ENCODE results near the gene FNDC10.
"Not testable (repeated sequence)": the region's sequence is repeated elsewhere in the genome, so short reads cannot be mapped to it uniquely, and the experiment has no call there.

FNDC10 gene

DNA sequence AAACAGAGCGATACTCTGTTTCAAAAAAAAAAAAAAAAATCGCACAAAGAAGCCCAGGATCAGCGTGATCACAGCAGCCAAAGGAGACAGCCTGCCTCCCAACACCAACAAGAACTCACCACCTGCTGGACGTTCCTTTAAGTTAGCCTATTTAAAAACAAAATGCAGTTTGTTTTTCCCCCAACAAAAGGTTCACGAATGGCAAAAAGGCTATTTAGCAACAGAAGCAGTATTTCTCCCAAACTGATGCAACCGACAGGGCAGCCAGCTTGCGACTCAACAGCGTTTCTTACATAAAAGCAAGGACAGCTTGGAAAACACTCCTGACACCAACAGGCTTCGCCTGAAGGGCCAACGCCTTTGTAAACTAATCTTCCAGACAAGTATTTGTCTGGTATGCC is 32.0 kb downstream of the FNDC10 start:
- no peak for DNase-seq (ENCODE audit: low read depth in 2 of 2)

GRCh38 chr1:1567152-1567875 is 32.6 kb downstream of the FNDC10 start:
- DNase-seq (ENCODE audit: low read depth in 2 of 2) = no peak

GRCh38 chr1:1565340-1565739 is 34.6 kb downstream of the FNDC10 start:
- no peak for DNase-seq (ENCODE audit: low read depth in 2 of 2)

DNA sequence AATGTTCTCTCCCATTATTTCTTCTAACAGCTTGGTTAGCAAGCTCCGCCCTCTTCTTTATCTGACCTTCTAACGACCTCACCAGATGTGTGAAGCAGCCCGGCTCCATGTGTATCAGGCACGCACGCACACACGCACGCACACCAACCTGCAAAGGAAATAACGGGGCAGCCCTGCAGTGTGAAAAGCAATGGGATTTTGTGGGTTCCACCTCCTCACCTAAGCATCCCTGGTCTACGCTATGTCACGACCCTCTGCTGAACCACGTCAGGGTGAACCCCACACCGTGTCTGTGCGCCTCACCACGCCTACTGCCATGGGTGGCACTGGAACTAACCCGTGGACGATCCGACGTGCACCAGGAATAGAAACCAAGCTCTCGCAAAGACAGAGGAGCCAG is 35.7 kb downstream of the FNDC10 start:
- no peak for DNase-seq (ENCODE audit: low read depth in 2 of 2)

DNA sequence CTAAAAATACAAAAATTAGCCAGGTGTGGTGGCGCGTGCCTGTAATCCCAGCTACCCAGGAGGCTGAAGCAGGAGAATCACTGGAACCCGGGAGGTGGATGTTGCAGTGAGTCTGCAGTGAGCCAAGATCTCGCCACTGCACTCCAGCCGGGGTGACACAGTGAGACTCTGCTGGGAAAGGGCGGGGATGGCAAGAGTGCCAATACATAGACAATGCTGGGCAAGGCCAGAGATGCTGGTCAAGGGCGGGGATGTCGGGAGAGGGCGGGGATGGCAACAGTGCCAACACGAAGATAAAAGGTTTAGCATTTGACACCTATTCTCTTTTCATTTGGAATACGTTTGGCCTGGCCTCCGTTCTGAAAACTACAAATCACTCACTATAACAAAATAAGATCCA is 36.2 kb downstream of the FNDC10 start:
- DNase-seq (ENCODE audit: low read depth in 2 of 2) = no peak

- no peak for DNase-seq (ENCODE audit: low read depth in 2 of 2)
These were observed 37.3 kb downstream of the FNDC10 start for GRCh38 chr1:1562556-1563195.

DNA sequence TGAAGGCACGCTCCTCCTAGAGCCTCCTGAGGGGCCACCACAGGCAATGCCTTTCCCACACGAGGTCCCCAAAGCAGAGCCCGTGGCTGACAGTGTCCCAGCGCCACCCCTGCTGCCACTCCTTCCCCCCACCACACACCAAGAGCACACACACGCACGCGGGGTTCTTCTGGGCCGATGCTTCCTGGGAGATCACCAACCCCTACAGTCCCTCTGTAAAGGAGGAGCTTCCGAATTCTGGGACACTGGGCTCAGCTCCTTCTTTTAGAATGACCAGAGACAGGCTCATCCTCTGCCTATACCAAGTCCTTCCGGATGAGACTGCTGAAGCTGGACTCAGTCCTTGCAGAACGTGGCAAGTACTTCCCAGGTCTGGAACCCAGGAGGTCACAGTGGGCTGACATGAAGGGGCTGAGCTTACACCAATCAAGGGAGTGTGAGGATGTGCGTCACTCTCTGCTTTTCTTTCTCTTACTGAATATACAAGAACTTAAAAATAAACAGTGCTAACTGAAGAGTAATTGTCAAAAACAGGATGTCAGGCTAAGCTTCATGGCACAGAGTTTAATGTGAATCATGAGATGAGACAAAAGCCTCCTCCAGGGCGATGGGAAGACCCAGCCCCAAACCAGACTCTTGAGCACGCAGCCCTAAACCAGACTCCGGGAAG is 38.0 kb downstream of the FNDC10 start:
- no peak for DNase-seq (ENCODE audit: low read depth in 2 of 2)

GRCh38 chr1:1560178-1560577 is 39.8 kb downstream of the FNDC10 start:
- no peak for DNase-seq (ENCODE audit: low read depth in 2 of 2)

DNA sequence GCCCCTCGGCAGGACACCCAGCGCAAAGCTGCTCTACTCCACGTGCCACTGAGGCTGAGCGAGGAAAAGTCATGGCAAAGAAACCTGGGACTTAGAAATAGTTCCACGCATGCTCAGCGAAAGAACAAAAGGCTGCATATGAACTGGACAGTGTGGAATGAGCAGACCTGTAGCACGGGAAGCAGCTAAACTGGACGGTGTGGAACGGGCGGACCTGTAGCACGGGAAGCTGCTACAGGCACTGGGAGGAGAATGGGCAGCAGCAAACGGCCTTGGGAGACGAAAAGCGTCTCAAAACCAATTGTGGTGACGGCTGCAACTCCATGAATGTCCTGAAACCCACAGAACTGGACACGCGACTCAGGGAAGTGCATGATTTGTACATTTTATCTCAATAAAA is 40.9 kb downstream of the FNDC10 start:
- no peak for DNase-seq (ENCODE audit: low read depth in 2 of 2)

- DNase-seq (ENCODE audit: low read depth in 2 of 2) = no peak
These were observed 41.3 kb downstream of the FNDC10 start for GRCh38 chr1:1558591-1558990.

GRCh38 chr1:1557688-1558087 is 42.2 kb downstream of the FNDC10 start:
- DNase-seq (ENCODE audit: low read depth in 2 of 2) = not testable (repeated sequence)

GRCh38 chr1:1556961-1557360 is 43.0 kb downstream of the FNDC10 start:
- not testable (repeated sequence) for DNase-seq (ENCODE audit: low read depth in 2 of 2)

DNA sequence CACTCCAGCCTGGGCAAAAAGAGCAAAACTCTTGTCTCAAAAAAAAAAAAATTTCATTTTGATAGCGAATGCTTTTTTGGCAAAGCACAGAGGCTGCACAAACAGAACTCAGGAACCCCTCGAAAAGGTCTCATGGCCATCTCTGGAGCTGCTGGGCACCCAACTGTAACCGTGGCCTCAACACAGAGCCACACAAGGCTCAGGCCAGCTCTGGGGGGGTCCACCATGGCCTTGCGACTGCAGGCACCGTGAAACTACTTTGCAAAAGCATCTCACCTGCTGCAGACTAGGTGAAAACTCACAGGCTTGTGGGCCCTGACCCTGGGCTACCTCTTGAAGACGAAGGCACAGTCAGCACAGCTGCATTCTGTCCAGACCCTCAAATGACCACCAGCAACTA is 43.4 kb downstream of the FNDC10 start:
- no peak for DNase-seq (ENCODE audit: low read depth in 2 of 2)

DNA sequence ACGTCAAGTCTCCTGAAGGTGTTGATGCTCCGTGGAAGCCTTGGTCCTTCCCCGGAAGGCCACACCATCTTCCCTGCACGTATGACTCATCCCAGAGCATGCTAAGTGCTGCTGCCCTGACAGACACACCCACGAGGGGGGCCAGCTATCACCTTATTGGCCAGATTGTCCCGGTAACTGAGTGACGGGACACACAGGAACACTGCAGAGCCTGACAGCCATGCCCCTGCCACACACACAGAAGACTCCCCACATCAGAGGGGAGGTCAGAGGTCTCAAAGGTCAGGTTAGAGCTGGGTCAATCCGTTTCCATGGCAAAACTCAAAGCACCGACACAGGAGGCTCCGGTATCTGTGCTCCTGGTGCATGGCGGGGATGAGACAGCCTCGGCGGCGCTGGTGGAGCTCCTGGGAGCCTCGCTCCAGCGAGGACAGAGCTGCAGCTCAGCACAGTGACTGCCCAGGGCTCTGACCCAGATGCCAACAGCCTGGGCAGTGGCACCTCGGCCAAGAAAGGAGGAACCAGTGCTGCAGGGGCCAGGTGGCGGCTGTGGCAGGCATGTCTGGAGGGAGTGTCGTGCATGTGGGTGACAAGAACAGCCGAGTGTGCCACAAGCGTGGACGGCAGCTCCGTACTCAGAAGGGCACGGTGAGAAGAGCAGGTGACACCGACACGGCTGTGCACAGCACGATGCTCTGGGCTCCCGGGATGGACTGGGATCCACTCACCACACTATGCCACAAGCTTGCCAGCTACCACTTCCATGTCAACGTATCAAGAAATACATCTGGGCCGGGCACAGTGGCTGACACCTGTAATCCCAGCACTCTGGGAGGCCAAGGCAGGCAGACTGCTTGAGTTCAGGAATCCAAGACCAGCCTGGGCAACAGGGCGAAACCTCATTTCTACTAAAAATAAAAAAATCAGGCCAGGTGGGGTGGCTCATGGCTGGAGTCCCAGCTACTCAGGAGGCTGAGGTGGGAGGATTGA is 44.7 kb downstream of the FNDC10 start:
- no peak for DNase-seq (ENCODE audit: low read depth in 2 of 2)

DNA sequence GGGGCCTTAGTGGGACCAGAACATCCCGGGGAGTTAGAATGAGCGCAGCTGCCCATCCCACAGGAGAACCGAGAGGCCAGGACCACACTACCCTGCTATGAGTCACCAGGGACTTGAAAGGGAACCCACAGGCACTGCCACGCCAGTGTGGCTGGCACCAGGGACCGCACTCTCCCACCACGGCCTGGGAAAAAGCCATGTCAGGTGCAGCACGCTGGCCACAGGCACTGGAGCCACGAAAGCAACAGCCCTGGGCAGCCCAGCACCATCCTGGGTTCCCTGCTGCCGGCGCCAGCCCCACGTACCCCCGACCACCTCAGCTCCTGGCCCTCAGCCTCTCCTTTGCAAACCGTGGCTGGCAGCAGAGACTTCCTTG is 45.4 kb downstream of the FNDC10 start:
- no peak for DNase-seq (ENCODE audit: low read depth in 2 of 2)

- no peak for DNase-seq (ENCODE audit: low read depth in 2 of 2)
These were observed 46.0 kb downstream of the FNDC10 start for GRCh38 chr1:1553821-1554494.

DNA sequence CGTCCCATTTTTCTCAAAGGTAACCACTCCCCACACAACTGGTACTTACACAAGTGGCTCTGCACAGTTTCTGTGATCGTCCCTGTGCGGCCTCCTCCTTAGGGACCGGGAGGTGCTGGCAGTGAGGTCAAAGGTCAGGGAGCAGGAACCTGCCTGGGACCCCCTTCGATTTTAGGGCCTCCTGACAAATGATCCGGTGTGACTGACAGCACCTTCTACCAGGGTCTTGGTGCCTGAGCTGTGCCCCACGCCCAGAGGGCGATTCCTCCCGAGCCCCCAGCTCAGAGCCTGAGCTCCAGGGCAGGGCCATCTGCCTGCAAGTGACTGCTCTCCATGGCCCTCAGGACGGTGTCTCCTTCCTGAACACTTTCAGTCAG is 47.7 kb downstream of the FNDC10 start:
- no peak for DNase-seq (ENCODE audit: low read depth in 2 of 2)

- no peak for DNase-seq (ENCODE audit: low read depth in 2 of 2)
These were observed 48.2 kb downstream of the FNDC10 start for GRCh38 chr1:1551524-1552262.

GRCh38 chr1:1550591-1551432 is 49.1 kb downstream of the FNDC10 start:
- no peak for DNase-seq (ENCODE audit: low read depth in 2 of 2)

DNA sequence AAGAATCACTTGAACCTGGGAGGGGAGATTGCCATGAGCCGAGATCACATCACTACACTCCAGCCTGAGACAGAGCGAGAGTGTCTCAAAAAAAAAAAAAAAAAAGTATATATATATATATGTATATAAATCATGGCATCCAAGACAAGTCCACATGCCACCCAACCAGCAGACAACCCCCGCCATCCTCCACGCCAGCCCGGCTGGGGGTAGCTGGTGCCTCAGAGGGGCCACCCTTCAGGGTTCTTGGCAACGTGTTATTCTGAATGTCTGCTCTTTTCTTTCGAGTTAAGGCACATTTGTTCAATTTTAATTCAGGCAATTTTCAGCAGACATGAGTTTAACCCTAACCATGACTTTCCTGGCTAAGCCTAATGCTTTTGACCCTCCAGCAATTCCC is 49.8 kb downstream of the FNDC10 start:
- no peak for DNase-seq (ENCODE audit: low read depth in 2 of 2)

Measured in activated CD4-positive, alpha-beta T cell treated with anti-CD3 and anti-CD28 coated beads for 24 hours (primary cell).